ENCODE data around the gene RHOF.
A peak's percentile ranks its signal among the peaks of the same experiment; 100 is the strongest.

RHOF gene

GRCh38 chr12:121816925-121817647, 23.6 kb upstream of the RHOF start:
- Histone ChIP-seq H3K27me3 (ENCODE audit: control insufficient read depth, insufficient read depth, low read length) (no peaks in the 10 kb centered on the region), H3K9ac (ENCODE audit: low read depth, low read length) (no peak overlapping the region), H3K4me1 (ENCODE audit: control insufficient read depth, insufficient read depth, low read length) (peaks cover 6% of the 10 kb centered on the region), H3K36me3 (ENCODE audit: control insufficient read depth, insufficient read depth, low read length) (peaks cover 49% of the 10 kb centered on the region), H3K4me3 (ENCODE audit: low read depth, low read length) (no peak overlapping the region), H3K9me3 (ENCODE audit: control insufficient read depth, insufficient read depth, low read length) (no peaks in the 10 kb centered on the region)

- Histone ChIP-seq H3K36me3 (ENCODE audit: control insufficient read depth, insufficient read depth, low read length) (peaks cover 51% of the 10 kb centered on the region), H3K27me3 (ENCODE audit: control insufficient read depth, insufficient read depth, low read length) (no peaks in the 10 kb centered on the region), H3K4me3 (ENCODE audit: low read depth, low read length) (no peak overlapping the region), H3K9ac (ENCODE audit: low read depth, low read length) (no peak overlapping the region), H3K9me3 (ENCODE audit: control insufficient read depth, insufficient read depth, low read length) (no peaks in the 10 kb centered on the region), H3K4me1 (ENCODE audit: control insufficient read depth, insufficient read depth, low read length) (peaks cover 11% of the 10 kb centered on the region)
Observed at GRCh38 chr12:121815263-121815662, 21.8 kb upstream of the RHOF start.

- Histone ChIP-seq H3K9me3 (ENCODE audit: control insufficient read depth, insufficient read depth, low read length) (no peaks in the 10 kb centered on the region), H3K4me1 (ENCODE audit: control insufficient read depth, insufficient read depth, low read length) (peaks cover 11% of the 10 kb centered on the region), H3K27me3 (ENCODE audit: control insufficient read depth, insufficient read depth, low read length) (no peaks in the 10 kb centered on the region), H3K4me3 (ENCODE audit: low read depth, low read length) (no peak overlapping the region), H3K9ac (ENCODE audit: low read depth, low read length) (no peak overlapping the region), H3K36me3 (ENCODE audit: control insufficient read depth, insufficient read depth, low read length) (peaks cover 51% of the 10 kb centered on the region)
Observed at GRCh38 chr12:121814429-121815119, 21.1 kb upstream of the RHOF start.

GRCh38 chr12:121813951-121814350, 20.5 kb upstream of the RHOF start:
- H3K9ac ChIP-seq (ENCODE audit: low read depth, low read length), result no peak overlapping the region
- no peaks in the 10 kb centered on the region for H3K27me3 ChIP-seq (ENCODE audit: control insufficient read depth, insufficient read depth, low read length)
- H3K4me3 ChIP-seq (ENCODE audit: low read depth, low read length), result no peak overlapping the region
- peaks cover 11% of the 10 kb centered on the region for H3K4me1 ChIP-seq (ENCODE audit: control insufficient read depth, insufficient read depth, low read length)
- peaks cover 52% of the 10 kb centered on the region for H3K36me3 ChIP-seq (ENCODE audit: control insufficient read depth, insufficient read depth, low read length)
- no peaks in the 10 kb centered on the region for H3K9me3 ChIP-seq (ENCODE audit: control insufficient read depth, insufficient read depth, low read length)

- peak overlapping the region; percentile 86 for H3K4me3 ChIP-seq (ENCODE audit: low read depth, low read length)
- H3K27me3 ChIP-seq (ENCODE audit: control insufficient read depth, insufficient read depth, low read length), result no peaks in the 10 kb centered on the region
- H3K9ac ChIP-seq (ENCODE audit: low read depth, low read length), result no peak overlapping the region
- H3K9me3 ChIP-seq (ENCODE audit: control insufficient read depth, insufficient read depth, low read length), result no peaks in the 10 kb centered on the region
- peaks cover 54% of the 10 kb centered on the region for H3K36me3 ChIP-seq (ENCODE audit: control insufficient read depth, insufficient read depth, low read length)
- H3K4me1 ChIP-seq (ENCODE audit: control insufficient read depth, insufficient read depth, low read length), result peaks cover 11% of the 10 kb centered on the region
Observed at GRCh38 chr12:121812921-121813896, 19.7 kb upstream of the RHOF start.

- Histone ChIP-seq H3K9me3 (ENCODE audit: control insufficient read depth, insufficient read depth, low read length) (no peaks in the 10 kb centered on the region), H3K9ac (ENCODE audit: low read depth, low read length) (peak overlapping the region; percentile 71), H3K27me3 (ENCODE audit: control insufficient read depth, insufficient read depth, low read length) (no peaks in the 10 kb centered on the region), H3K4me3 (ENCODE audit: low read depth, low read length) (peak overlapping the region; percentile 86), H3K36me3 (ENCODE audit: control insufficient read depth, insufficient read depth, low read length) (peaks cover 54% of the 10 kb centered on the region), H3K4me1 (ENCODE audit: control insufficient read depth, insufficient read depth, low read length) (peaks cover 11% of the 10 kb centered on the region)
Observed at GRCh38 chr12:121812320-121812871, 18.9 kb upstream of the RHOF start.

GRCh38 chr12:121811434-121812319, 18.2 kb upstream of the RHOF start:
- H3K4me3 ChIP-seq (ENCODE audit: low read depth, low read length), result peak overlapping the region; percentile 86
- no peaks in the 10 kb centered on the region for H3K9me3 ChIP-seq (ENCODE audit: control insufficient read depth, insufficient read depth, low read length)
- peaks cover 46% of the 10 kb centered on the region for H3K36me3 ChIP-seq (ENCODE audit: control insufficient read depth, insufficient read depth, low read length)
- no peaks in the 10 kb centered on the region for H3K27me3 ChIP-seq (ENCODE audit: control insufficient read depth, insufficient read depth, low read length)
- peak overlapping the region; percentile 88 for H3K9ac ChIP-seq (ENCODE audit: low read depth, low read length)
- peaks cover 14% of the 10 kb centered on the region for H3K4me1 ChIP-seq (ENCODE audit: control insufficient read depth, insufficient read depth, low read length)

- Histone ChIP-seq H3K9me3 (ENCODE audit: control insufficient read depth, insufficient read depth, low read length) (no peaks in the 10 kb centered on the region), H3K9ac (ENCODE audit: low read depth, low read length) (peak overlapping the region; percentile 19), H3K4me3 (ENCODE audit: low read depth, low read length) (peak overlapping the region; percentile 86), H3K27me3 (ENCODE audit: control insufficient read depth, insufficient read depth, low read length) (no peaks in the 10 kb centered on the region), H3K36me3 (ENCODE audit: control insufficient read depth, insufficient read depth, low read length) (peaks cover 42% of the 10 kb centered on the region), H3K4me1 (ENCODE audit: control insufficient read depth, insufficient read depth, low read length) (peaks cover 15% of the 10 kb centered on the region)
Observed at GRCh38 chr12:121810833-121811433, 17.4 kb upstream of the RHOF start.

GRCh38 chr12:121810234-121810817, 16.8 kb upstream of the RHOF start:
- H3K9ac ChIP-seq (ENCODE audit: low read depth, low read length), result peak overlapping the region; percentile 19
- peak overlapping the region; percentile 86 for H3K4me3 ChIP-seq (ENCODE audit: low read depth, low read length)
- H3K9me3 ChIP-seq (ENCODE audit: control insufficient read depth, insufficient read depth, low read length), result no peaks in the 10 kb centered on the region
- peaks cover 40% of the 10 kb centered on the region for H3K36me3 ChIP-seq (ENCODE audit: control insufficient read depth, insufficient read depth, low read length)
- H3K27me3 ChIP-seq (ENCODE audit: control insufficient read depth, insufficient read depth, low read length), result no peaks in the 10 kb centered on the region
- H3K4me1 ChIP-seq (ENCODE audit: control insufficient read depth, insufficient read depth, low read length), result peaks cover 15% of the 10 kb centered on the region

GRCh38 chr12:121809712-121810116, 16.2 kb upstream of the RHOF start:
- peaks cover 37% of the 10 kb centered on the region for H3K36me3 ChIP-seq (ENCODE audit: control insufficient read depth, insufficient read depth, low read length)
- no peaks in the 10 kb centered on the region for H3K9me3 ChIP-seq (ENCODE audit: control insufficient read depth, insufficient read depth, low read length)
- H3K4me3 ChIP-seq (ENCODE audit: low read depth, low read length), result no peak overlapping the region
- H3K9ac ChIP-seq (ENCODE audit: low read depth, low read length), result no peak overlapping the region
- no peaks in the 10 kb centered on the region for H3K27me3 ChIP-seq (ENCODE audit: control insufficient read depth, insufficient read depth, low read length)
- H3K4me1 ChIP-seq (ENCODE audit: control insufficient read depth, insufficient read depth, low read length), result peaks cover 15% of the 10 kb centered on the region
